ENCODE measurements around the gene SIN3B.

DNA sequence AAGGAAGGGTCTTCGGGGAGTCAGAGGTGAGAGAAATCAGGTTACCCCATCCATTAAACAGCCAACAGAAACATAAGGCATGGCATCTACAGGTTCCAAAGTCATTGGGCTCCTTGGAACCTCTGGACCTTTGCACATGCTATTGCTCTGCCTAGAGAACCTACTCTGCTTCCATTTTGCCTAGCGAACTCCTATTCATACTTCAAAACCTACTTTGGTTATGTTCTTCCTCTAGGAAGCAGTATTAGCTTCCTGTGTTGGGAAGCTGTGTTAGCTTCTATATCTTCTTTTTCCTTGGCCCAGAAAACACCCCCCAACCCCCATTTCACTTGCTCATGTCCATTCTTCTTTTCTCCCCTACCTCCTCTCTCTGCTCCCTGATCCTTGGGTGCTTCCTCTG is 99.2 kb downstream of the SIN3B start:
- TF ChIP-seq JUNB (IDR thresholded peaks at IDR 0.05) (no peak), CBX2 (IDR thresholded peaks at IDR 0.05; ENCODE audit: borderline replicate concordance, low read depth) (no peak), RFX5 (IDR thresholded peaks at IDR 0.05) (no peak), POLR2A (IDR thresholded peaks at IDR 0.05; ENCODE audit: low read length) (no peak), SMC3 (IDR thresholded peaks at IDR 0.05) (no peak)
- TF ChIP-seq, protein P1, sequence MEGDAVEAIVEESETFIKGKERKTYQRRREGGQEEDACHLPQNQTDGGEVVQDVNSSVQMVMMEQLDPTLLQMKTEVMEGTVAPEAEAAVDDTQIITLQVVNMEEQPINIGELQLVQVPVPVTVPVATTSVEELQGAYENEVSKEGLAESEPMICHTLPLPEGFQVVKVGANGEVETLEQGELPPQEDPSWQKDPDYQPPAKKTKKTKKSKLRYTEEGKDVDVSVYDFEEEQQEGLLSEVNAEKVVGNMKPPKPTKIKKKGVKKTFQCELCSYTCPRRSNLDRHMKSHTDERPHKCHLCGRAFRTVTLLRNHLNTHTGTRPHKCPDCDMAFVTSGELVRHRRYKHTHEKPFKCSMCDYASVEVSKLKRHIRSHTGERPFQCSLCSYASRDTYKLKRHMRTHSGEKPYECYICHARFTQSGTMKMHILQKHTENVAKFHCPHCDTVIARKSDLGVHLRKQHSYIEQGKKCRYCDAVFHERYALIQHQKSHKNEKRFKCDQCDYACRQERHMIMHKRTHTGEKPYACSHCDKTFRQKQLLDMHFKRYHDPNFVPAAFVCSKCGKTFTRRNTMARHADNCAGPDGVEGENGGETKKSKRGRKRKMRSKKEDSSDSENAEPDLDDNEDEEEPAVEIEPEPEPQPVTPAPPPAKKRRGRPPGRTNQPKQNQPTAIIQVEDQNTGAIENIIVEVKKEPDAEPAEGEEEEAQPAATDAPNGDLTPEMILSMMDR (IDR thresholded peaks at IDR 0.05) = no peak
- TF ChIP-seq, protein P2, sequence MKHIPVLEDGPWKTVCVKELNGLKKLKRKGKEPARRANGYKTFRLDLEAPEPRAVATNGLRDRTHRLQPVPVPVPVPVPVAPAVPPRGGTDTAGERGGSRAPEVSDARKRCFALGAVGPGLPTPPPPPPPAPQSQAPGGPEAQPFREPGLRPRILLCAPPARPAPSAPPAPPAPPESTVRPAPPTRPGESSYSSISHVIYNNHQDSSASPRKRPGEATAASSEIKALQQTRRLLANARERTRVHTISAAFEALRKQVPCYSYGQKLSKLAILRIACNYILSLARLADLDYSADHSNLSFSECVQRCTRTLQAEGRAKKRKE (CRISPR knock-in tag; IDR thresholded peaks at IDR 0.05; ENCODE audit: low read depth) = no peak
- TF ChIP-seq, protein P3, sequence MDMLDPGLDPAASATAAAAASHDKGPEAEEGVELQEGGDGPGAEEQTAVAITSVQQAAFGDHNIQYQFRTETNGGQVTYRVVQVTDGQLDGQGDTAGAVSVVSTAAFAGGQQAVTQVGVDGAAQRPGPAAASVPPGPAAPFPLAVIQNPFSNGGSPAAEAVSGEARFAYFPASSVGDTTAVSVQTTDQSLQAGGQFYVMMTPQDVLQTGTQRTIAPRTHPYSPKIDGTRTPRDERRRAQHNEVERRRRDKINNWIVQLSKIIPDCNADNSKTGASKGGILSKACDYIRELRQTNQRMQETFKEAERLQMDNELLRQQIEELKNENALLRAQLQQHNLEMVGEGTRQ (IDR thresholded peaks at IDR 0.05) = no peak
